ENCODE data around the gene HCK. TPM values are rescaled to one million over a fixed set of nuclear protein-coding genes. Genes with fewer than 3 reads are reported as not detected.

HCK gene
- total and polyA plus RNA-seq, 9 of the 15 experiments (the other 6 are each of a cell fraction or from before 2014, with no cell fraction given) = 0.09 to 0.51 (median 0.27) TPM; not detected in 6

GRCh38 chr20:32027643-32028042 is 24.4 kb upstream of the HCK start:
- Histone ChIP-seq H3K9ac (ENCODE audit: insufficient read depth in 1 of 2, low read depth in 2 of 2, low read length in 2 of 2) (no peak overlapping the region), H3K27me3 (ENCODE audit: control insufficient read depth in 2 of 2, insufficient read depth in 2 of 2, low read length in 2 of 2) (peaks cover 6 to 47% of the 10 kb centered on the region in 2 experiments; a peak in 4 of 5 replicates), H3K4me3 (no peak overlapping the region), H3K9me3 (replicated peaks; ENCODE audit: control insufficient read depth, insufficient read depth, low read depth, low read length) (no peaks in the 10 kb centered on the region), H3K79me2 (ENCODE audit: control insufficient read depth, insufficient read depth, low read length) (no peaks in the 10 kb centered on the region), H3K4me2 (ENCODE audit: insufficient read depth, low read length) (no peak overlapping the region), H3K4me1 (replicated peaks in 1 of 2; ENCODE audit: control insufficient read depth in 2 of 2, insufficient read depth in 2 of 2, low read length in 2 of 2) (peaks cover 0 to 11% of the 10 kb centered on the region in 2 experiments; a peak in 3 of 5 replicates), H2AFZ (ENCODE audit: low read depth, low read length) (no peak overlapping the region), H3K36me3 (ENCODE audit: control insufficient read depth, insufficient read depth, low read length) (no peaks in the 10 kb centered on the region), H3K9me1 (ENCODE audit: control insufficient read depth, insufficient read depth, low read length) (no peaks in the 10 kb centered on the region), H3K27ac (ENCODE audit: extremely low read depth, low read depth, low read length) (no peak overlapping the region), H4K20me1 (replicated peaks; ENCODE audit: control insufficient read depth, insufficient read depth, low read length) (no peaks in the 10 kb centered on the region)
- no peak for ATAC-seq
- intact Hi-C loops (cut with micrococcal nuclease) = no loop called here
- in situ Hi-C loops (cut with MboI) = loop anchor here (10.0 kb wide), 1 partner anchor 173 kb away; no protein-coding TSS in a partner anchor
- WGBS (ENCODE audit: insufficient coverage, low coverage, missing lambda C conversion rate) = 33% methylated on average over 3 of the region's 3 CpGs
- POLR2A ChIA-PET = no interaction called here
- no TSS peak for BruUV-seq (replicated peaks)
- TF ChIP-seq ATF1 (CRISPR knock-in tag; IDR thresholded peaks at IDR 0.05) (no peak), ATF1 (tag; IDR thresholded peaks at IDR 0.05) (no peak), KAT7 (CRISPR knock-in tag; IDR thresholded peaks at IDR 0.05; ENCODE audit: borderline replicate concordance) (no peak), ZKSCAN1 (IDR thresholded peaks at IDR 0.05; ENCODE audit: low read depth, low read length) (peak; percentile 83), ETV1 (tag; conservative IDR thresholded peaks at IDR 0.05; ENCODE audit: low read depth) (no peak), PREB (CRISPR knock-in tag; IDR thresholded peaks at IDR 0.05) (no peak)
- no peak for FAIRE-seq
- CTCF ChIA-PET (ENCODE audit: low intra/inter-chr PET ratio) = no interaction called here
- no peak for DNase-seq (ENCODE audit: extremely low read depth in 1 of 4, low spot score in 3 of 4)

Measured in K562 (cell line).